ENCODE data around the gene TMBIM1.

Gene TMBIM1

GRCh38 chr2:218264773-218265561 lies 27.3 kb downstream of the TMBIM1 start:
- no peaks in the 10 kb centered on the region for H3K9me3 Mint-ChIP-seq
- H3K36me3 Mint-ChIP-seq (ENCODE audit: low read depth): peaks cover 20% of the 10 kb centered on the region
- H3K4me3 Mint-ChIP-seq: no peak overlapping the region
- no peaks in the 10 kb centered on the region for H3K27me3 Mint-ChIP-seq (ENCODE audit: low read depth)
- H3K27ac Mint-ChIP-seq: no peak overlapping the region
- H3K4me1 Mint-ChIP-seq (ENCODE audit: low read depth): peaks cover 20% of the 10 kb centered on the region

- no peak overlapping the region for H3K4me3 Mint-ChIP-seq
Observed at GRCh38 chr2:218263817-218264641, 28.3 kb downstream of the TMBIM1 start.

GRCh38 chr2:218262631-218263586 lies 29.4 kb downstream of the TMBIM1 start:
- no peak overlapping the region for H3K27ac Mint-ChIP-seq

More at GRCh38 chr2:218263817-218264641, 28.3 kb downstream of the TMBIM1 start:
- H3K4me1 Mint-ChIP-seq (ENCODE audit: low read depth): peaks cover 15% of the 10 kb centered on the region
- peaks cover 15% of the 10 kb centered on the region for H3K36me3 Mint-ChIP-seq (ENCODE audit: low read depth)
- no peaks in the 10 kb centered on the region for H3K27me3 Mint-ChIP-seq (ENCODE audit: low read depth)
- H3K27ac Mint-ChIP-seq: peak overlapping the region; percentile 65
- no peaks in the 10 kb centered on the region for H3K9me3 Mint-ChIP-seq

GRCh38 chr2:218262237-218262600 lies 30.1 kb downstream of the TMBIM1 start:
- H3K4me1 Mint-ChIP-seq (ENCODE audit: low read depth): peaks cover 15% of the 10 kb centered on the region
- H3K27me3 Mint-ChIP-seq (ENCODE audit: low read depth): no peaks in the 10 kb centered on the region
- no peak overlapping the region for H3K4me3 Mint-ChIP-seq

More at GRCh38 chr2:218262631-218263586, 29.4 kb downstream of the TMBIM1 start:
- peaks cover 15% of the 10 kb centered on the region for H3K36me3 Mint-ChIP-seq (ENCODE audit: low read depth)
- H3K4me3 Mint-ChIP-seq: no peak overlapping the region
- H3K27me3 Mint-ChIP-seq (ENCODE audit: low read depth): no peaks in the 10 kb centered on the region
- H3K4me1 Mint-ChIP-seq (ENCODE audit: low read depth): peaks cover 15% of the 10 kb centered on the region
- no peaks in the 10 kb centered on the region for H3K9me3 Mint-ChIP-seq

GRCh38 chr2:218261423-218262236 lies 30.7 kb downstream of the TMBIM1 start:
- H3K27me3 Mint-ChIP-seq (ENCODE audit: low read depth): no peaks in the 10 kb centered on the region
- peaks cover 19% of the 10 kb centered on the region for H3K4me1 Mint-ChIP-seq (ENCODE audit: low read depth)
- no peaks in the 10 kb centered on the region for H3K9me3 Mint-ChIP-seq

More at GRCh38 chr2:218262237-218262600, 30.1 kb downstream of the TMBIM1 start:
- Mint-ChIP-seq H3K27ac (no peak overlapping the region), H3K9me3 (no peaks in the 10 kb centered on the region), H3K36me3 (ENCODE audit: low read depth) (peaks cover 15% of the 10 kb centered on the region)

GRCh38 chr2:218260742-218261422 lies 31.4 kb downstream of the TMBIM1 start, which contains the start of gene GPBAR1:
Gene GPBAR1, plus strand, starts transcription at chr2:218261015. Its CDS starts 1,710 bp downstream, at chr2:218262725.
- peak within 1 kb of the TSS; percentile 38 for H3K27ac Mint-ChIP-seq
- no peaks in the 10 kb centered on the region for H3K9me3 Mint-ChIP-seq
- H3K4me1 Mint-ChIP-seq (ENCODE audit: low read depth): peaks cover 17% of the 10 kb centered on the region
- no peak within 1 kb of the TSS for H3K4me3 Mint-ChIP-seq
- no peaks in the 10 kb centered on the region for H3K27me3 Mint-ChIP-seq (ENCODE audit: low read depth)
- H3K36me3 Mint-ChIP-seq (ENCODE audit: low read depth): peaks cover 14% of the 10 kb centered on the region

More at GRCh38 chr2:218261423-218262236, 30.7 kb downstream of the TMBIM1 start:
- Mint-ChIP-seq H3K36me3 (ENCODE audit: low read depth) (peaks cover 12% of the 10 kb centered on the region), H3K27ac (peak overlapping the region; percentile 38), H3K4me3 (no peak overlapping the region)

GRCh38 chr2:218260166-218260565 lies 32.1 kb downstream of the TMBIM1 start:
- Mint-ChIP-seq H3K4me3 (no peak overlapping the region), H3K36me3 (ENCODE audit: low read depth) (peaks cover 19% of the 10 kb centered on the region), H3K27ac (no peak overlapping the region), H3K4me1 (ENCODE audit: low read depth) (peaks cover 17% of the 10 kb centered on the region), H3K9me3 (no peaks in the 10 kb centered on the region), H3K27me3 (ENCODE audit: low read depth) (no peaks in the 10 kb centered on the region)

GRCh38 chr2:218259099-218259961 lies 33.0 kb downstream of the TMBIM1 start:
- Mint-ChIP-seq H3K9me3 (no peaks in the 10 kb centered on the region), H3K4me1 (ENCODE audit: low read depth) (peaks cover 17% of the 10 kb centered on the region), H3K27ac (no peak overlapping the region), H3K27me3 (ENCODE audit: low read depth) (no peaks in the 10 kb centered on the region), H3K36me3 (ENCODE audit: low read depth) (peaks cover 25% of the 10 kb centered on the region), H3K4me3 (no peak overlapping the region)

- Mint-ChIP-seq H3K36me3 (ENCODE audit: low read depth) (peaks cover 30% of the 10 kb centered on the region), H3K4me3 (no peak overlapping the region), H3K27ac (peak overlapping the region; percentile 86)
Observed at GRCh38 chr2:218257390-218257981, 34.8 kb downstream of the TMBIM1 start.

GRCh38 chr2:218256612-218257350 lies 35.5 kb downstream of the TMBIM1 start:
- no peaks in the 10 kb centered on the region for H3K9me3 Mint-ChIP-seq
- peak overlapping the region; percentile 86 for H3K27ac Mint-ChIP-seq
- H3K4me1 Mint-ChIP-seq (ENCODE audit: low read depth): peaks cover 17% of the 10 kb centered on the region
- no peak overlapping the region for H3K4me3 Mint-ChIP-seq
- no peaks in the 10 kb centered on the region for H3K27me3 Mint-ChIP-seq (ENCODE audit: low read depth)
- H3K36me3 Mint-ChIP-seq (ENCODE audit: low read depth): peaks cover 33% of the 10 kb centered on the region

More at GRCh38 chr2:218257390-218257981, 34.8 kb downstream of the TMBIM1 start:
- H3K27me3 Mint-ChIP-seq (ENCODE audit: low read depth): no peaks in the 10 kb centered on the region
- H3K9me3 Mint-ChIP-seq: no peaks in the 10 kb centered on the region
- peaks cover 17% of the 10 kb centered on the region for H3K4me1 Mint-ChIP-seq (ENCODE audit: low read depth)

- Mint-ChIP-seq H3K4me1 (ENCODE audit: low read depth) (peaks cover 17% of the 10 kb centered on the region), H3K4me3 (no peak overlapping the region), H3K27ac (peak overlapping the region; percentile 14), H3K27me3 (ENCODE audit: low read depth) (no peaks in the 10 kb centered on the region), H3K9me3 (no peaks in the 10 kb centered on the region), H3K36me3 (ENCODE audit: low read depth) (peaks cover 44% of the 10 kb centered on the region)
Observed at GRCh38 chr2:218255446-218255845, 36.9 kb downstream of the TMBIM1 start.

Data from T-helper 1 cell treated with Interleukin-12 subunit alpha and Interleukin-12 subunit beta and Interleukin-4 antibody, amounts not matched to agents 30 μg/mL and 1 μg/mL, for 36 hours (primary cell).